OCI-LY3 (cell line): ENCODE measurements around the gene AP3S2.

ENCODE experiments used
- EZH2phosphoT487 ChIP-seq: fragments of 200-600 bp; shearing (Covaris generic); IDR thresholded peaks from 2 replicates; pipeline ENCODE4 v1.6.1; 2018; ENCODE audit warnings: antibody characterized with exemption, mixed run types, low read depth
- TF ChIP-seq, protein P1 (sequence below): fragments of 200-600, 300-600 bp; sonication (generic); IDR thresholded peaks from 2 replicates; pipeline ENCODE4 v1.5.1; 2014; ENCODE audit warnings: antibody characterized with exemption, low read length, low read depth

DNA sequence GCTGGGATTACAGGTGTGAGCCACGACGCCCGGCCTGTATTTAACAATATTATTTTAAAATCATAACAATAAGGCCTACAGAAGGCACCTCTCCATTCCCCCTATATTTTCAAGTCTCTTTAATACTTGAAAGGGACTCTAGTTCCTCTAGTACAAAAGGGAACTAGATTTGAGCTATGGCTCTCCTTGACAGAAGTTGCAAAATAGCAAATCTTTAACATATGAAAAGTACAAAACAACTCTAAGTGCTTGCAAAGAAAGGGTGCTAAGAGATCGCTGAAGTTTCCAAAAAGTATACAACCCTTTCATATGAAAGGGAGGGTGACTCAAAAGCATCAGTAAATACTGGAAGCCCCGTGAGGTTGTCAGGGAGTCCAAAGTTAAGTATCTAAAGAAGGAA is 23.8 kb downstream of the AP3S2 start:
- TF ChIP-seq, protein P1, sequence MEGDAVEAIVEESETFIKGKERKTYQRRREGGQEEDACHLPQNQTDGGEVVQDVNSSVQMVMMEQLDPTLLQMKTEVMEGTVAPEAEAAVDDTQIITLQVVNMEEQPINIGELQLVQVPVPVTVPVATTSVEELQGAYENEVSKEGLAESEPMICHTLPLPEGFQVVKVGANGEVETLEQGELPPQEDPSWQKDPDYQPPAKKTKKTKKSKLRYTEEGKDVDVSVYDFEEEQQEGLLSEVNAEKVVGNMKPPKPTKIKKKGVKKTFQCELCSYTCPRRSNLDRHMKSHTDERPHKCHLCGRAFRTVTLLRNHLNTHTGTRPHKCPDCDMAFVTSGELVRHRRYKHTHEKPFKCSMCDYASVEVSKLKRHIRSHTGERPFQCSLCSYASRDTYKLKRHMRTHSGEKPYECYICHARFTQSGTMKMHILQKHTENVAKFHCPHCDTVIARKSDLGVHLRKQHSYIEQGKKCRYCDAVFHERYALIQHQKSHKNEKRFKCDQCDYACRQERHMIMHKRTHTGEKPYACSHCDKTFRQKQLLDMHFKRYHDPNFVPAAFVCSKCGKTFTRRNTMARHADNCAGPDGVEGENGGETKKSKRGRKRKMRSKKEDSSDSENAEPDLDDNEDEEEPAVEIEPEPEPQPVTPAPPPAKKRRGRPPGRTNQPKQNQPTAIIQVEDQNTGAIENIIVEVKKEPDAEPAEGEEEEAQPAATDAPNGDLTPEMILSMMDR, result no peak
- no peak for TF ChIP-seq EZH2phosphoT487
